Endothelial cell of umbilical vein (primary cell): Measurements from ENCODE around the gene PPP1R12C. TPM values are rescaled to one million over a fixed set of nuclear protein-coding genes. Genes with fewer than 3 reads are reported as not detected.

Experiments
- microRNA-seq: library from miRNA; unstranded; fragments of <30 nt; microRNA quantifications from one replicate; pipeline ENCODE4 v1.2.0, GENCODE V29; 2021; ENCODE audit warnings: borderline number of aligned reads, borderline replicate concordance
- polyA plus RNA-seq, 4 experiments: library from polyadenylated mRNA; depleted of rRNA in 3 of 4; stranded (reverse) in 3 of 4; unstranded in 1 of 4; fragments of >200 nt; gene quantifications; 2 replicates each; pipeline versions ENCODE4 v1.2.1 to v1.2.3, GENCODE V29; 2011 to 2012; ENCODE audit warnings: missing spikeins in 1 of 4
- small RNA-seq: library from RNA; depleted of rRNA; stranded (forward); fragments of <200 nt; gene quantifications from one replicate; pipeline ENCODE3, GENCODE V24; 2012; ENCODE audit warnings: low replicate concordance, low read depth; ENCODE audit not compliant: insufficient read depth, insufficient read length
- total RNA-seq: library from RNA; stranded (reverse); gene quantifications from 2 replicates; pipeline ENCODE4 v1.2.3, GENCODE V29; 2021

PPP1R12C gene
- total and polyA plus RNA-seq, 2 donors (not counting 3 experiments of a cell fraction or from before 2014, with no cell fraction given) = 69.5 to 149 TPM

Small RNA genes lying within 50 kb of the gene (microRNA-seq; reads per million reads assigned to microRNA genes)
- not detected for gene MIR7975

Small RNA genes lying within 50 kb of the gene (small RNA-seq; reads per million reads assigned to genes)
- gene MIR7975 (not detected), gene RF01210 (not detected)

Other genes starting within 250 kb of the PPP1R12C start
- not detected in 2 replicates for gene FCAR, start 243.4 kb downstream of the PPP1R12C start, total RNA-seq
- gene FCAR, start 243.4 kb downstream of the PPP1R12C start, polyA plus RNA-seq = not detected in 2 replicates
- gene NCR1, start 211.5 kb downstream of the PPP1R12C start, total RNA-seq = 0.44 TPM in 1 of 2 replicates, not detected in the other
- 0.22 and 0.76 TPM in 2 replicates for gene NCR1, start 211.5 kb downstream of the PPP1R12C start, polyA plus RNA-seq
- not detected in 2 replicates for gene NLRP7, start 170.1 kb downstream of the PPP1R12C start, total RNA-seq
- not detected in 2 replicates for gene NLRP7, start 170.1 kb downstream of the PPP1R12C start, polyA plus RNA-seq
- gene NLRP2, start 151.3 kb downstream of the PPP1R12C start, total RNA-seq = 7.2 and 12.6 TPM in 2 replicates
- gene NLRP2, start 151.3 kb downstream of the PPP1R12C start, polyA plus RNA-seq = 4.3 and 5.9 TPM in 2 replicates
- 0.27 and 0.28 TPM in 2 replicates for gene GP6, start 79.4 kb downstream of the PPP1R12C start, total RNA-seq
- 0.11 and 0.21 TPM in 2 replicates for gene GP6, start 79.4 kb downstream of the PPP1R12C start, polyA plus RNA-seq
- gene RDH13, start 54.5 kb downstream of the PPP1R12C start, total RNA-seq = 14.0 and 19.6 TPM in 2 replicates
- gene RDH13, start 54.5 kb downstream of the PPP1R12C start, polyA plus RNA-seq = 8.7 and 9.5 TPM in 2 replicates
- 18.1 and 28.9 TPM in 2 replicates for gene EPS8L1, start 41.8 kb downstream of the PPP1R12C start, total RNA-seq
- 13.8 and 15.9 TPM in 2 replicates for gene EPS8L1, start 41.8 kb downstream of the PPP1R12C start, polyA plus RNA-seq
- gene TNNT1, start 31.6 kb upstream of the PPP1R12C start, total RNA-seq = 0.51 and 0.92 TPM in 2 replicates
- 0.18 and 0.22 TPM in 2 replicates for gene TNNT1, start 31.6 kb upstream of the PPP1R12C start, polyA plus RNA-seq
- not detected in 2 replicates for gene TNNI3, start 40.1 kb upstream of the PPP1R12C start, total RNA-seq
- not detected in 2 replicates for gene TNNI3, start 40.1 kb upstream of the PPP1R12C start, polyA plus RNA-seq
- gene DNAAF3, start 49.0 kb upstream of the PPP1R12C start, total RNA-seq = 0.62 TPM in 1 of 2 replicates, not detected in the other
- 0.56 and 0.75 TPM in 2 replicates for gene DNAAF3, start 49.0 kb upstream of the PPP1R12C start, polyA plus RNA-seq
- 0.42 TPM in 1 of 2 replicates, not detected in the other for gene SYT5, start 62.7 kb upstream of the PPP1R12C start, total RNA-seq
- not detected in 2 replicates for gene SYT5, start 62.7 kb upstream of the PPP1R12C start, polyA plus RNA-seq
- gene PTPRH, start 91.9 kb upstream of the PPP1R12C start, total RNA-seq = 0.51 and 1.00 TPM in 2 replicates
- 0.10 and 0.14 TPM in 2 replicates for gene PTPRH, start 91.9 kb upstream of the PPP1R12C start, polyA plus RNA-seq
- gene TMEM86B, start 111.1 kb upstream of the PPP1R12C start, total RNA-seq = 4.1 and 5.4 TPM in 2 replicates
- gene TMEM86B, start 111.1 kb upstream of the PPP1R12C start, polyA plus RNA-seq = 4.5 and 5.8 TPM in 2 replicates
- 68.3 and 71.8 TPM in 2 replicates for gene PPP6R1, start 141.4 kb upstream of the PPP1R12C start, total RNA-seq
- gene PPP6R1, start 141.4 kb upstream of the PPP1R12C start, polyA plus RNA-seq = 35.7 and 36.0 TPM in 2 replicates
- gene HSPBP1, start 162.5 kb upstream of the PPP1R12C start, total RNA-seq = 30.4 and 38.5 TPM in 2 replicates
- gene HSPBP1, start 162.5 kb upstream of the PPP1R12C start, polyA plus RNA-seq = 47.5 and 60.3 TPM in 2 replicates
- 0.44 and 0.46 TPM in 2 replicates for gene BRSK1, start 166.4 kb upstream of the PPP1R12C start, total RNA-seq
- gene BRSK1, start 166.4 kb upstream of the PPP1R12C start, polyA plus RNA-seq = 0.33 and 0.68 TPM in 2 replicates
- not detected in 2 replicates for gene TMEM150B, start 207.7 kb upstream of the PPP1R12C start, total RNA-seq
- gene TMEM150B, start 207.7 kb upstream of the PPP1R12C start, polyA plus RNA-seq = not detected in 2 replicates
- gene KMT5C, start 222.2 kb upstream of the PPP1R12C start, total RNA-seq = 11.4 and 13.5 TPM in 2 replicates
- 7.2 and 11.6 TPM in 2 replicates for gene KMT5C, start 222.2 kb upstream of the PPP1R12C start, polyA plus RNA-seq
- not detected in 2 replicates for gene COX6B2, start 237.1 kb upstream of the PPP1R12C start, total RNA-seq
- not detected in 2 replicates for gene COX6B2, start 237.1 kb upstream of the PPP1R12C start, polyA plus RNA-seq
- not detected in 2 replicates for gene GARIN5B, start 245.6 kb upstream of the PPP1R12C start, total RNA-seq
- not detected in 2 replicates for gene GARIN5B, start 245.6 kb upstream of the PPP1R12C start, polyA plus RNA-seq